Endodermal cell (in vitro differentiated cells): ENCODE results near the gene STAG3. TPM values are rescaled to one million over a fixed set of nuclear protein-coding genes. Genes with fewer than 3 reads are reported as not detected.
"Not testable (repeated sequence)": the region's sequence is repeated elsewhere in the genome, so short reads cannot be mapped to it uniquely, and the experiment has no call there.

ENCODE experiments used
- DNase-seq: peaks from one replicate; pipeline ENCODE4 v3.0.0-alpha.2; 2017
- H3K27ac ChIP-seq: 2 replicates; pipeline ENCODE4 v1.5.1; 2013; ENCODE audit warnings: mild to moderate bottlenecking, low read depth, low read length, moderate library complexity
- H3K27me3 ChIP-seq: 2 replicates; pipeline ENCODE4 v1.6.1; 2013; ENCODE audit warnings: mild to moderate bottlenecking, low read length, moderate library complexity; ENCODE audit not compliant: insufficient read depth, control insufficient read depth, poor library complexity, severe bottlenecking
- H3K36me3 ChIP-seq: 2 replicates; pipeline ENCODE4 v1.7.0; 2013; ENCODE audit warnings: mild to moderate bottlenecking, low read length, moderate library complexity; ENCODE audit not compliant: control insufficient read depth, insufficient read depth
- H3K4me1 ChIP-seq: one replicate; pipeline ENCODE4 v1.7.0; 2013; ENCODE audit warnings: low read length; ENCODE audit not compliant: control insufficient read depth, insufficient read depth
- H3K4me3 ChIP-seq: 2 replicates; pipeline ENCODE4 v1.5.1; 2013; ENCODE audit warnings: mild to moderate bottlenecking, low read length, moderate library complexity
- H3K9ac ChIP-seq: 2 replicates; pipeline ENCODE4 v1.6.1; 2013; ENCODE audit warnings: mild to moderate bottlenecking, low read length, moderate library complexity; ENCODE audit not compliant: poor library complexity, severe bottlenecking; ENCODE audit errors: extremely low read depth
- H3K9me3 ChIP-seq: 2 replicates; pipeline ENCODE4 v1.6.1; 2013; ENCODE audit warnings: mild to moderate bottlenecking, low read length, moderate library complexity; ENCODE audit not compliant: control insufficient read depth
- H3K27ac Mint-ChIP-seq: 2 replicates; pipeline ENCODE4 v1.8.0; 2020; ENCODE audit warnings: mixed read lengths
- H3K27me3 Mint-ChIP-seq: 2 replicates; pipeline ENCODE4 v1.8.0; 2021; ENCODE audit warnings: mild to moderate bottlenecking, mixed read lengths; ENCODE audit not compliant: insufficient read depth
- H3K36me3 Mint-ChIP-seq: 2 replicates; pipeline ENCODE4 v1.8.0; 2020; ENCODE audit warnings: low read depth, mixed read lengths
- H3K4me1 Mint-ChIP-seq: 2 replicates; pipeline ENCODE4 v1.8.0; 2020; ENCODE audit warnings: mixed read lengths
- H3K4me3 Mint-ChIP-seq: 2 replicates; pipeline ENCODE4 v1.8.0; 2020; ENCODE audit warnings: mild to moderate bottlenecking, moderate library complexity, mixed read lengths
- H3K9me3 Mint-ChIP-seq: 2 replicates; pipeline ENCODE4 v1.8.0; 2020; ENCODE audit warnings: mild to moderate bottlenecking, mixed read lengths
- WGBS, 2 experiments: methylation state at CpG; one replicate each; pipeline versions ENCODE4 v1.1.5 to v1.1.7; 2013; ENCODE audit warnings: missing lambda C conversion rate in 2 of 2, mixed read lengths in 1 of 2; ENCODE audit not compliant: insufficient coverage in 1 of 2, insufficient read length in 1 of 2; 5-methylcytosine and 5-hydroxymethylcytosine counted together
- total RNA-seq, 2 donors: library from RNA; stranded (reverse); fragmentation: NEBNext Ultra II Directional in 1 of 2; extraction: Animal tissue kit (Norgen Biotek cat#: 25700) in 1 of 2; gene quantifications; 2 replicates in 1 of 2; 3 replicates in 1 of 2; pipeline ENCODE4 v1.2.1, GENCODE V29; 2021
- TF ChIP-seq, protein P1 (sequence below): fragments of 200-600 bp; sonication (generic); conservative IDR thresholded peaks from 2 replicates; pipeline ENCODE4 v1.5.0; 2021; ENCODE audit warnings: antibody characterized with exemption, mild to moderate bottlenecking

The STAG3 gene
- total RNA-seq, 2 donors from 2014 or later: 1.2 to 3.3 TPM

DNA sequence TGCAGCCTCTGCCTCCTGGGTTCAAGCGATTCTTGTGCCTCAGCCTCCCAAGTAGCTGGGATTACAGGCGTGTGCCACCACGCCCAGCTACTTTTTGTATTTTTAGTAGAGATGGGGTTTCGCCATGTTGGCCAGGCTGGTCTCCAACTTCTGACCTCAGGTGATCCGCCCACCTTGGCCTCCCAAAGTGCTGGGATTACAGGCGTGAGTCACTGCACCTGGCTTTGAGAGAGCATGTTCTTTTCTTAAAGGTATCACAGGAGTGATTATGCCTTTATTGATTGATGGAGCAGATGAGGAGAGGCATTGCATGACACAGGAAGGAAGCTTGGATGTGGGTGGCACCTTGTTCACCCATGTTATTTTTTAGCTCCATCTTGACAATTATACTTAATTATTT, 5.4 kb downstream of the STAG3 start:
- H3K4me1 Mint-ChIP-seq, H3K4me3 Mint-ChIP-seq, H3K4me1 ChIP-seq, DNase-seq, H3K9me3 Mint-ChIP-seq, H3K27ac ChIP-seq, H3K9me3 ChIP-seq, H3K27me3 ChIP-seq, H3K9ac ChIP-seq, H3K36me3 ChIP-seq, H3K4me3 ChIP-seq, H3K36me3 Mint-ChIP-seq, H3K27ac Mint-ChIP-seq: not testable (repeated sequence)
- H3K27me3 Mint-ChIP-seq: peaks cover 41% of the 10 kb centered on the region
- 93 to 96% methylated on average over 5 to 6 of the region's 6 CpGs for WGBS, 2 experiments

DNA sequence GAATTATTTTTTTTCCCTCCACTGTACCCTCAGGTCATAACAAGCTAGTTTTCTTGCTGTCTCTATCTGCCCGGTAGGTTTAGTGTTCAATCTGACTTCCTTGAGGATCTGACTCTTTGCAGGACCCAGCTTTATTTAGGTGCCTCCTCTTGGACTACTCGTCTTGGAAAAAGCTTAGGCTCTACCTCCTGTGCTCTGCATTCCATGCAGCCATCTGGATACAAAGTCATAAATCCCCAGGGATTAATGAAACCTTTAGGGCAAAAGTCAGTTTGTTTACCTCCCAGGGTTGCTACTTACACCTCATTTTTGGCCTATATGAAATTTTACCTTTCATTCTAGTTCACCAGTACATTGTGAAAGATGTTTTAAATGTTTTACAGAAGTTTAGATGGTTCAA, 8.0 kb downstream of the STAG3 start:
- Mint-ChIP-seq H3K4me3 (no peak overlapping the region), H3K27ac (no peak overlapping the region)

DNA sequence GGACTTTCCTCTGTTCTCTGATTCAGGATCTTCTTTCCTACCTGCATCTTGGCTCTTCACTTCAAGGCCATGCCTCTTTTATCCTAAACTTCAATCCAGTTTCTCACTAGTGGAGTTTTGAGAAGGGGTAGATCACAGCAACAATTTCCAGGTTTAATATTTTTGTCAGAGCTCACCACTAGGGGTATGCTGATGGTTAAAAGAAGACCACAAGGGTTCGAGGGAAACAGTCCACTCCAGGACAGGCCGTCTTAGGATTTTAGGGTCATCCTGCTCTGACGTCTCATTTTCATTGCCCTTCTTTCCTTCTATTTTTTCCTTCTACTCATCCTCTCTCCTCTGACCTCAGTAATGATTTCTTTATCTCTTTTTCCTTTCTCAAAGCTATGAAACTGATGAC, 11.3 kb downstream of the STAG3 start:
- WGBS, 2 experiments: 88 to 100% methylated on average over 2 to 3 of the region's 3 CpGs

More for the DNA sequence above, 8.0 kb downstream of the STAG3 start:
- Histone ChIP-seq H3K36me3 (no peaks in the 10 kb centered on the region), H3K27ac (no peak overlapping the region), H3K4me3 (no peak overlapping the region), H3K4me1 (no peaks in the 10 kb centered on the region), H3K27me3 (no peaks in the 10 kb centered on the region), H3K9me3 (no peaks in the 10 kb centered on the region), H3K9ac (no peak overlapping the region)
- DNase-seq: no peak
- no peaks in the 10 kb centered on the region for H3K9me3 Mint-ChIP-seq
- peaks cover 24% of the 10 kb centered on the region for H3K27me3 Mint-ChIP-seq
- TF ChIP-seq, protein P1, sequence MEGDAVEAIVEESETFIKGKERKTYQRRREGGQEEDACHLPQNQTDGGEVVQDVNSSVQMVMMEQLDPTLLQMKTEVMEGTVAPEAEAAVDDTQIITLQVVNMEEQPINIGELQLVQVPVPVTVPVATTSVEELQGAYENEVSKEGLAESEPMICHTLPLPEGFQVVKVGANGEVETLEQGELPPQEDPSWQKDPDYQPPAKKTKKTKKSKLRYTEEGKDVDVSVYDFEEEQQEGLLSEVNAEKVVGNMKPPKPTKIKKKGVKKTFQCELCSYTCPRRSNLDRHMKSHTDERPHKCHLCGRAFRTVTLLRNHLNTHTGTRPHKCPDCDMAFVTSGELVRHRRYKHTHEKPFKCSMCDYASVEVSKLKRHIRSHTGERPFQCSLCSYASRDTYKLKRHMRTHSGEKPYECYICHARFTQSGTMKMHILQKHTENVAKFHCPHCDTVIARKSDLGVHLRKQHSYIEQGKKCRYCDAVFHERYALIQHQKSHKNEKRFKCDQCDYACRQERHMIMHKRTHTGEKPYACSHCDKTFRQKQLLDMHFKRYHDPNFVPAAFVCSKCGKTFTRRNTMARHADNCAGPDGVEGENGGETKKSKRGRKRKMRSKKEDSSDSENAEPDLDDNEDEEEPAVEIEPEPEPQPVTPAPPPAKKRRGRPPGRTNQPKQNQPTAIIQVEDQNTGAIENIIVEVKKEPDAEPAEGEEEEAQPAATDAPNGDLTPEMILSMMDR: no peak
- peaks cover 7% of the 10 kb centered on the region for H3K4me1 Mint-ChIP-seq
- WGBS, 2 experiments: 78 to 84% methylated on average over 2 of the region's 2 CpGs
- H3K36me3 Mint-ChIP-seq: no peaks in the 10 kb centered on the region

More for the DNA sequence above, 11.3 kb downstream of the STAG3 start:
- Histone ChIP-seq H3K4me3 (no peak overlapping the region), H3K9me3 (no peaks in the 10 kb centered on the region), H3K4me1 (no peaks in the 10 kb centered on the region), H3K27me3 (no peaks in the 10 kb centered on the region), H3K9ac (no peak overlapping the region), H3K27ac (no peak overlapping the region), H3K36me3 (no peaks in the 10 kb centered on the region)
- Mint-ChIP-seq H3K36me3 (no peaks in the 10 kb centered on the region), H3K9me3 (no peaks in the 10 kb centered on the region), H3K27ac (no peak overlapping the region), H3K4me1 (peaks cover 2% of the 10 kb centered on the region), H3K27me3 (peaks cover 26% of the 10 kb centered on the region), H3K4me3 (no peak overlapping the region)
- DNase-seq: no peak
- TF ChIP-seq, protein P1: peak; percentile 52
